NCI-H128 (cell line): Measurements from ENCODE around the gene CELF4.

ENCODE experiments used
- DNase-seq: peaks from one replicate; lab custom pipeline; 2025; ENCODE audit not compliant: unreplicated experiment; lab: John Stamatoyannopoulos, UW

Gene CELF4

DNA sequence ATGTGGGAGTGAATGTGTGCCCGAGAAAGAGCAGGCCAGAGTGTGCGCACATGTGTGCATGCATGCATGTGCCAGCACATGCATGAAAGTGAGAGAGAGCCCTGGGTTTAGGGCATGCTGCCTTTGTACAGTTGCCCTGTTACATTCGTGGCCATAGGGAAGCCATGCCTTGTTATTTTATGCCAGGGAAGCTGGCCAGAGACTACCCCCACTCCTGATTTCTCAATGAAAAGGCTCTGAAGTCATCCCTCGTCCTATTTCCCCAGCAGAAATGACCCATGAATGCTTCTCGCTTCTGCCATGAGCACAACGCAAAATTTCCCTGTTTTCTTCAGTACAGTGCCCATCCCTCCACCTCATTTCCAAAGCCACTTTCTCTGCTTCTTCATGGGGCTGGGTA lies 143.0 kb downstream of the CELF4 start:
- DNase-seq, result no peak

DNA sequence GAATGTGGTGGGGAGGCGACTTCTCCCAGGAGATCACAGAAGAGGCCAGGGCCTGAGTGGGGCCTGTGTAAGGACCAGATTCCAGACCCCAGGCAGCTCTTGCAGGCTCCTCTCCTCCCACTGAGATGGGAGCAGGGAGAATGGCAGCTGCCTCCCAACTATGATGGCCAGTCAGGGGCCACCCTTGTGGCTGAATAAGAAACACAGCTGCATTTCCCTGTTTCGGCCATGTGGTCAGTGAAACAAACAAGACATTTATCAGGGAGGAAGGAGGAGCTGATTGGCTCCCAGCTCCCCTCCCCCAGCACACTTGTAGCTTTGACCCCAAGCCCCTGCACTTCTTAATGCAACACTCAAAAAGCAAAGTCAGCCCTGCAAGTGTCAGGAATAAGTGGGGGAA lies 143.5 kb downstream of the CELF4 start:
- DNase-seq, result no peak

DNA sequence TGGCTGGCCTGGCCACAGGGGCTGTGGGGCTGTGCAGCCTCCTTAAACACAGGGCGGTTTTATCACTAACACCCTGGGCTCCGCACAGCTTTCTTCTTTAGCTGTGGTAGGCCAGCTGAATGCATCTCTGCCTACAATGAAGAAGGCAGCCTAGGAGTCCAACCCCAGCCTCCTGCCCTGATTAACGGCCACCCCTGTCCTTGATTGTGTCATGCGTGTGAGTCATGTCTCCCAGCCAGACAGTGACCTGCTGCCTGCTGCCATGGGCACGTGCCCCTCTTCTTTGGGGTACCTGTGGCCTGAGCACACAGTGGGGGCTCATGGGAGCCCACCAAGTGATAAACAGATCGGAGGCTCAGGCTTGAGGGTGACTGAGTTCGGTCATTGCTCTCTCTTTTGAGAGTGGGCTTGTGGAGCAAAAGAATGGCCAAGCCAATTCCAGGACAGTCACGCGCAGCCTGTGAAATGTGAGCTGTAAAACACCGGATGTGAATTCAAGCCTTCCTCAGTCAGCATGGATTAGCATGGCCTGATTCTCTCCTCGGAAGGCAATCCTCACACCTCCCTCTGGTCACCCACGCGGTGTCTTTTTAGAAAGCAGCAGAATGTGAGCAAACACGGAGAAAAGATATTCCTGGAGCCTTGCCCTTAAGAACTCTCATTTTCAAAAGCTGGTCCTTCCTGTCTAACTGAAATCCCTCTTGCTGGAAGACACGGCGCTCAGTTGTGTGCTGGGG lies 144.1 kb downstream of the CELF4 start:
- no peak for DNase-seq

GRCh38 chr18:37420315-37420880 lies 145.2 kb downstream of the CELF4 start:
- DNase-seq, result no peak

GRCh38 chr18:37419866-37420265 lies 145.7 kb downstream of the CELF4 start:
- no peak for DNase-seq

- DNase-seq, result no peak
Measured at GRCh38 chr18:37419315-37419714, 146.3 kb downstream of the CELF4 start.

DNA sequence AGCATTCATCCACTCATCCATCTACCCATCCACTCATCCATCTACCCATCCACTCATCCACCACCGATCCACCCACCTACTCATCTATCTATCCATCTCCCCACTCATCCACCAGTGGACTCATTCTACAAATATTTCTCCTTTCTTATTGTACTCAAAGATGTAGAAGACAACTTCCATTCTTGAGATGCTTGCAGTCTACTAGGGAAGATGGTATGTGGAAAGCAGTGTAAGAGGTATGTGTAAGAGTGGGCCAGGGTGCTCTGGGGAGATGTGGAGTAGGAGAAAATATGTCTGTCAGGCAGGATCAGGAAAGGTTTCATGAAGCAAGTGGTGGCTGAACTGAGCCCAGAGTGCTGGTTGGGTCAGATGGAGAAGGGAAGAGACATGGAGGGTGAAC lies 150.8 kb downstream of the CELF4 start:
- no peak for DNase-seq

DNA sequence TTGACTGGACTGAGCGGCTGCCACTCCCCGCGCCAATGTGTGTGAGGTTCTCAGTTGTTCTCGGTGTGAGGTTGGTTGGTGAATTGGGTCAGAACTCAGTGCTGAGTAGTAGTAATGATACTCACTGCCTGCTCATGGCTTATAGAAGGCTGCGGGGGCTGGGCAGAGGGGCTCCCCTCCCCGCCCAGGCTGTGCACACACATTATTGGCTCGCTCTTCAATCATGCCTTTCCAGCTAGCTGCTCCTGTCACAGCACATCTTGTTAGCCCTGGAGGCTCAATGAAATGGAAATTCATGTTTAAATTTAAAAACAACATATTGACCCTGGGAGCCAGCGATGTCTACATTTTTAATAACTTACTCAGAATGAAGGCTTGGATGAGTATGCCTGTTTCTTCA lies 152.8 kb downstream of the CELF4 start:
- DNase-seq, result no peak

DNA sequence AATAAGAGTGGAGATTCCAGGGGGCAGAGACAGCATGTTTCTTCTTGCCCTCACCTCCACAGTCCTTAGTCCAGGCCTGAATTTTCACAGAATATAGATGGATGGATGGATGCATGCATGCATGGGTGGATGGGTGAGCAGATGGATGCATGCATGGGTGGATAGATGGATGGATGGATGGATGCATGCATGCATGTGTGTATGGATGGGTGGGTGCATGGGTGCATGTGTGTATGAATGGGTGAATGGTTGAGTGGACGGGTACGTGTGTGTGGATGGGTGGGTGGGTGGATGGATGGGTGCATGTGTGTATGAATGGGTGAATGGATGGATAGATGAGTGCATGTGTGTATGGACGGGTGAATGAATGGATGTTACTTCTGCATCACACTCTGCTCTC lies 153.3 kb downstream of the CELF4 start:
- DNase-seq, result no peak

DNA sequence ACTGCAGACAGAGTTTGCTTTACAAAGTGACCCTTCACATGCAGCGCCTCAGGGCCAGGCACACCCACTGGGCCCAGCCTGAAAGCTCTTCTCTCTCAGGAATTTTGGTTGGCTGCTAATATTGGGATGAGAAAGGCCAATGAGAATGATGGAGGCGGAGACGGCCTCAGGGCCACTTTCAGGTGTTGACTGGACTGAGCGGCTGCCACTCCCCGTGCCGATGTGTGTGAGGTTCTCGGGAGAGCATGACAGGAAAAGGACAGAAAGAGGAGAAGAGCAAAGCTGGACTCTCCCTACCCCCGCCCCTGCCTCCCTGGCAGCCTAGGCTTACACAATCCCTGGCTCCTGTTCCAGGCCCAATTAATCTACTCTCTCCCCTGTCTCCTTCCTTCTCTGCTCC lies 155.7 kb downstream of the CELF4 start:
- DNase-seq, result no peak

DNA sequence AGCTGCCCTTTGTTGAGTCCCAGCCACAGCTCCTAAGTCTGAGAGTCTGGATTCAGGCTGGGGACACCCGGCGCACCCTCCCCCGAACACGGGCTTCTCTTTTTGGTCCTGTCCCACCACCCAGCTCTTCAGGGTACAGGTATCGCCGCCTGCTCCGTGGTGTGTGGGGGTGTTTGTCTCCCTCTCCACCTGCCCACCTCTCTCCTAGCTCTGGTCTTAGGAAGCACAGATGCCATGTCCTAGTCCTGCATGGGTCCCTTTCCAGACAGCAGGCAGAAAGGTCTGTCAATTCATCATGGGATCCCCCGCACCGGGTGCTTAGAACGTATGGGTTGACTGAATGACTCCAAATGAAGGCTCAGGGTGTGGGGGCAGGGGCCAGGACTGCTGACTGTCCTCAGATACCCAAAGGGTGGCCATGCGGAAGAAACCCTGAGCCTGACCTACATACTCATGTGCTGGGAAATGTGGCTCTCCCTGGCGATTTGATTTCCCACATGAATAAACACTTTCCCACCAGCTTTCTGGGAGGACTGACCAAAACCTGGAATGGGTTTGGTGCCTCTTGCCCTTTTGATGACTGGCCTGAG lies 156.8 kb downstream of the CELF4 start:
- DNase-seq, result no peak

- no peak for DNase-seq
Measured at GRCh38 chr18:37407571-37407970, 158.0 kb downstream of the CELF4 start.

DNA sequence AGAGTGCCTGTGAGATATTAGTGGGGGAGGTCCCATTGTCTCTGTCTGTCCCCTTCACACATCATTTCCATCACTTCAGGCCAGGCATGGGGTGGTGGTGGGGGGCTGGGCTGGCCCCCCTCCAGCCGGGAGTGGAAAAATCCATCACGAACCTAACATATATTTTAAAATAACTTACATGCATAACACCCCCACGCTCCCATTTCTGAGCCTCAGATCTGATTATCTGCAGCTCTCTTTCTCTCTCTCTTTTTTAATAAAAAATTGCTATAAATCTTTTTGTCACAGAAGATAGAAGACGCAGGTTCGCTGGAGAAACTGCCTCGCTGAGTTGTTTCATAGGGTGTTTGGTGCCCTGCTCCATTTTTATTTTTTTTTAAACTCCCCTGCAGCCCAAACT lies 159.8 kb downstream of the CELF4 start:
- DNase-seq, result no peak

DNA sequence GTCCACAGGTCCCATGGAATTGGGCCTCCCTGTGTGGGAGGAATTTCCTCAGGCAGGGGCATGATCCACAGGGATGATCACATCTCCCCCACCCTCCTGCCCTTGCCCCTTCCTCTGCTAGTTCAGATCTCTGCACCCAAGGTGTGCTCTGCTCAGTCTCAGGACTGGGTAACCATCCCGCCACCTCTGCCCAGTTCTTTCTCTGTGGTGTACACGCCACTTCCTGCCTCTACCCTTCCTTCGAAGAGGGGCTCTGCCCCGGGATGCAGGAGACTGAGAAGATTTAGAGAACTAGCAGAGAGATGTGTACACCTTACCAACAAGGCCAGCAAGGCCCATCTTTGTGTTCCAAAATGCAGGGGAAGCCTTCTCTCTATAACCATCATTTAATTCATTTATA lies 160.4 kb downstream of the CELF4 start:
- DNase-seq, result no peak

GRCh38 chr18:37403788-37404187 lies 161.8 kb downstream of the CELF4 start:
- DNase-seq, result no peak

GRCh38 chr18:37403100-37403781 lies 162.4 kb downstream of the CELF4 start:
- DNase-seq, result no peak

- DNase-seq, result no peak
Measured at GRCh38 chr18:37402735-37403099, 162.9 kb downstream of the CELF4 start.

GRCh38 chr18:37400802-37401201 lies 164.8 kb downstream of the CELF4 start:
- no peak for DNase-seq

- DNase-seq, result no peak
Measured at GRCh38 chr18:37398248-37398920, 167.2 kb downstream of the CELF4 start.

- no peak for DNase-seq
Measured at GRCh38 chr18:37397814-37398213, 167.8 kb downstream of the CELF4 start.

DNA sequence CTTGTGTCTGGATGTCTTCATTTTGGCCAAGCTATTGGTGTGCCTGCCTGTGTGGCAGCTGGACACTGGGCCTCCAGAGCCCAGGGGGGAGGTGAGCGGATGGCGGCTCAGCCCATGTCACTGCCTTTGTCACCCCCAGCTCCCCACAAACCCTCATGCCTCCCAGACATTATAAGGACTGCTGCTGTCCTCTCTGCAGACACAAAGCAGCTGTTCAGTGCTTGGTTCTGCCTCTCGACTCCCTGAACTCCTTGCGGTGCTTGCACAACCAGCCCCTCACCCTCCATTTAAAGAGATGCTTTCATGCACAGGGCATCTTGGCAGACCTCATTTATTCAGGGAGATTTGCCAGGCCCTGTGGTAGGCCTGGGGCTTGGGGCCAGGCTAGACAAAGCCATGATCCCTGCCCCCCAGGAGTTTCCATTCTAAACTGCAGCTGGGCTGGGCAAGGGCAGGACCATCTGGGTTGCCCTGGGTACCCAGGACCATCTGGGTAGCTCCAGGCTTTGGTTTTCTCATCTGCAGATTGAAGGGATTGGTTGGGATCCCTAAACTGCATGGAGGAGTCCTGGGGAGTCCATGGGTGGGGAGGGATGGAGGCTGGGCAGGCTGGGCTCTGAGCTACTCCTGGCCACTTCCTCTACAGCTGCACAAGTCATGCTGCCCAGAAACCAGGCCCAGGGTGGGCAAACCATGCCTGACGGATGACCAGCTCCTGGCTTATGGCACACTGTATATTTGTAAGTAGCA lies 168.5 kb downstream of the CELF4 start:
- DNase-seq, result no peak
